ENCODE results near the gene LSP1.

LSP1 gene

GRCh38 chr11:1825039-1825740 is 27.7 kb upstream of the LSP1 start:
- DNase-seq, result no peak

GRCh38 chr11:1825785-1826451 is 27.0 kb upstream of the LSP1 start:
- no peak for DNase-seq

GRCh38 chr11:1826552-1827094 is 26.3 kb upstream of the LSP1 start:
- no peak for DNase-seq

GRCh38 chr11:1827095-1827813 is 25.6 kb upstream of the LSP1 start:
- DNase-seq, result peak; percentile 24

GRCh38 chr11:1827931-1828330 is 25.0 kb upstream of the LSP1 start:
- no peak for DNase-seq

- no peak for DNase-seq
Measured at GRCh38 chr11:1828542-1828941, 24.3 kb upstream of the LSP1 start.

- DNase-seq, result no peak
Measured at GRCh38 chr11:1829039-1829820, 23.7 kb upstream of the LSP1 start.

- no peak for DNase-seq
Measured at GRCh38 chr11:1830004-1830321, 22.9 kb upstream of the LSP1 start.

- no peak for DNase-seq
Measured at GRCh38 chr11:1830322-1831223, 22.3 kb upstream of the LSP1 start.

- DNase-seq, result no peak
Measured at GRCh38 chr11:1831338-1832210, 21.3 kb upstream of the LSP1 start.

- DNase-seq, result no peak
Measured at GRCh38 chr11:1832211-1832919, 20.5 kb upstream of the LSP1 start.

- DNase-seq, result no peak
Measured at GRCh38 chr11:1832920-1833295, 20.0 kb upstream of the LSP1 start.

- DNase-seq, result no peak
Measured at GRCh38 chr11:1834062-1834610, 18.7 kb upstream of the LSP1 start.

GRCh38 chr11:1834779-1835670 is 17.9 kb upstream of the LSP1 start, which contains the start of gene SYT8:
Gene SYT8, plus strand, starts transcription at chr11:1834990. Its CDS starts 116 bp downstream, at chr11:1835106.
- no peak for DNase-seq

- DNase-seq, result no peak
Measured at GRCh38 chr11:1835671-1836010, 17.2 kb upstream of the LSP1 start.

- DNase-seq, result no peak
Measured at GRCh38 chr11:1836011-1836945, 16.6 kb upstream of the LSP1 start.

GRCh38 chr11:1837171-1838076 is 15.5 kb upstream of the LSP1 start:
- DNase-seq, result no peak
